ENCODE measurements around the gene TMEM131L.

DNA sequence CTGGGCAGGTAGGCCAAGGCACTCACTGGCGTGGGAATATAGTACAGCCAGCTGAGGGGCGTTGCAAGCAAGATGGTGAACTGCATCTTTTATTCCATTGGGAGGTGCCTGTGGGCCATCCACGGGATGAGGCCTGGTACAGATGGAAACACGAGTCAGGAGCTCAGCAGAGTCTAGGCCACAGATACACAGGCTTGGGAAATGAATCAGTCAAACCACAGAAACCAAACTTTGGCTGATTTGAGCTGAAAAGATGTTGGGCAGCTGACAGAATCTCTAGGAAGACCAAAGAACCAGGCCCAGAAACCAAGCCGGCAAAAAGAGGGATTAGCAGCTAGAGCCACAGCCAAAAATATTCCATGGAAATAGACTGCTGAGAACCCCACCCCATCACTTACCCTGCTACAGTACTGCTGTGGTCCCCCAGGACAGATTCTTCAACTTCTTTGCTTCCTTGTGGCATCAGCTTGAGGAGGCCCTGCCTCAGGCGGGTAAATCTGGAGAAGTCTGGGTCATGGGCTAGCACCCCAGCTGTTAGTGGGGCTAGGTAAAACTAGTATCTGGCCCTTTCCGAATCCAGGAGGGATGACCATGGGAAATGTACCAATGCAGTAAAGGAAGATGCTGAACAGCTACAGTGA, 75.4 kb downstream of the TMEM131L start:
- TF ChIP-seq EZH2 (IDR thresholded peaks at IDR 0.05; ENCODE audit: insufficient read depth, low read length) (no peak), CTCF (IDR thresholded peaks at IDR 0.05; ENCODE audit: insufficient read depth, low read depth, low read length) (no peak)

Data from astrocyte (in vitro differentiated cells and primary cell).